Measurements from ENCODE around the gene PODXL2.

Gene PODXL2

GRCh38 chr3:127690106-127690505, 61.1 kb downstream of the PODXL2 start:
- no peak for TF ChIP-seq POLR2A (IDR thresholded peaks at IDR 0.05; ENCODE audit: extremely low read depth, insufficient read length)
- no peak for TF ChIP-seq MAX (IDR thresholded peaks at IDR 0.05; ENCODE audit: low read depth, low read length)
- no peak for TF ChIP-seq CTCF (IDR thresholded peaks at IDR 0.05; ENCODE audit: low read depth, low read length)
- no peak for TF ChIP-seq MYC (IDR thresholded peaks at IDR 0.05; ENCODE audit: low read depth, low read length)
- no peak for DNase-seq (ENCODE audit: low read depth)
- H3K4me3 ChIP-seq (ENCODE audit: low read depth, low read length) = no peak overlapping the region

DNA sequence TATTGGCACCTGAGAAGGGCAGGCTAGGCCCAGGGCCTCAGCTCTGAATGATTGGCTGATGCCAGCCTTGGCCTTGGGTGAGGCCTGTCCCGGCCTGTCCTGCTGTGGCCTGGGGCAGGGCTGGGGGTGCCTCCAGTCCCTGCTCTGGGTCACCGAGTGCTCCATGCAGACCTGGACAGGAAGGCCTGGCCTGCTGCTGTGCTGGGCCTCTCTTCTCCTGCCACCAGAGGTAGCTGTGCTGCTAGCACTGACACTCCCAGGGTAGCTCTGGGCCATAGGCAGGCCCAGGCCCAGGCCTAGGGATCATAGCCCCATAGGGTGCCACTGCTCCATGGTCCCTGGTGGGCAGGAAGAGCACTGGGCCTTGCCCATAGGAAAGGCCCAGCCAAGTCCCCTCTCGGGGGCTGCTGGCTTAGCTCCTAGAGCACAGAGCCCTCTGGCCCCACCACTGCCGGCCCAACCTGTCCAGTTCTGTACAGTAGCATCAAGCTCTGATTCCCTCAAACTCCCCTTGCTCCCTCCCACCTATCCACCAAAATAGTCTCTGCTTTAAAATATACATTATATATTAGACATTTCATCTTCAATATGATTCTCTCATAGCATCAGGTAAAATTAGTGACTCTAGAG, 62.0 kb downstream of the PODXL2 start:
- peak; percentile 47 for DNase-seq (ENCODE audit: low read depth)
- H3K4me3 ChIP-seq (ENCODE audit: low read depth, low read length) = no peak overlapping the region
- no peak for TF ChIP-seq MAX (IDR thresholded peaks at IDR 0.05; ENCODE audit: low read depth, low read length)
- peak; percentile 47 for TF ChIP-seq CTCF (IDR thresholded peaks at IDR 0.05; ENCODE audit: low read depth, low read length)

DNA sequence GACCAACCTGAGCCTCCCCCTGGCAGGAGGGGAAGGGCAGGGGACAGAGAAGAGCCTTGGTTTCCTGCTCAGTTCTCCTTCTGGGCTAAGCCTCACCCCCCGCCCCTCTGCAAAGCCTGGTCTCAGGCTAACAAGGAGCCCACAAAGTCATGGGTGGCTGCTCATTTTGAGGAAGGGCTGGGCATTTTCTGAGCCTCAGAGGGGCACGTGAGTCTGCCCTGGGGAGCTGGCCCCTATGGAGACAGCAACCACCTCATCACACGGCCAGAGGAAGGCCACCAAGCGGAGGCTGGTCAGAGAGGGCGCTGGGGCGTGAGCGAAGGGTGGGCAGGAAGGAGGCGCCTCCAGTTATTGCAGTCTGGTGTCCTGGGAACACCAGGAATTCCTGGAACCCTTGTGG, 62.5 kb downstream of the PODXL2 start:
- DNase-seq (ENCODE audit: low read depth) = no peak
- TF ChIP-seq POLR2A (IDR thresholded peaks at IDR 0.05; ENCODE audit: extremely low read depth, insufficient read length) = no peak
- TF ChIP-seq CTCF (IDR thresholded peaks at IDR 0.05; ENCODE audit: low read depth, low read length) = no peak
- TF ChIP-seq MYC (IDR thresholded peaks at IDR 0.05; ENCODE audit: low read depth, low read length) = no peak
- no peak for TF ChIP-seq MAX (IDR thresholded peaks at IDR 0.05; ENCODE audit: low read depth, low read length)
- H3K4me3 ChIP-seq (ENCODE audit: low read depth, low read length) = no peak overlapping the region

- TF ChIP-seq MYC (IDR thresholded peaks at IDR 0.05; ENCODE audit: low read depth, low read length) (no peak), POLR2A (IDR thresholded peaks at IDR 0.05; ENCODE audit: extremely low read depth, insufficient read length) (no peak), MAX (IDR thresholded peaks at IDR 0.05; ENCODE audit: low read depth, low read length) (no peak), CTCF (IDR thresholded peaks at IDR 0.05; ENCODE audit: low read depth, low read length) (no peak)
- DNase-seq (ENCODE audit: low read depth) = no peak
- H3K4me3 ChIP-seq (ENCODE audit: low read depth, low read length) = no peak overlapping the region
These were observed 63.0 kb downstream of the PODXL2 start for GRCh38 chr3:127691974-127692373.

DNA sequence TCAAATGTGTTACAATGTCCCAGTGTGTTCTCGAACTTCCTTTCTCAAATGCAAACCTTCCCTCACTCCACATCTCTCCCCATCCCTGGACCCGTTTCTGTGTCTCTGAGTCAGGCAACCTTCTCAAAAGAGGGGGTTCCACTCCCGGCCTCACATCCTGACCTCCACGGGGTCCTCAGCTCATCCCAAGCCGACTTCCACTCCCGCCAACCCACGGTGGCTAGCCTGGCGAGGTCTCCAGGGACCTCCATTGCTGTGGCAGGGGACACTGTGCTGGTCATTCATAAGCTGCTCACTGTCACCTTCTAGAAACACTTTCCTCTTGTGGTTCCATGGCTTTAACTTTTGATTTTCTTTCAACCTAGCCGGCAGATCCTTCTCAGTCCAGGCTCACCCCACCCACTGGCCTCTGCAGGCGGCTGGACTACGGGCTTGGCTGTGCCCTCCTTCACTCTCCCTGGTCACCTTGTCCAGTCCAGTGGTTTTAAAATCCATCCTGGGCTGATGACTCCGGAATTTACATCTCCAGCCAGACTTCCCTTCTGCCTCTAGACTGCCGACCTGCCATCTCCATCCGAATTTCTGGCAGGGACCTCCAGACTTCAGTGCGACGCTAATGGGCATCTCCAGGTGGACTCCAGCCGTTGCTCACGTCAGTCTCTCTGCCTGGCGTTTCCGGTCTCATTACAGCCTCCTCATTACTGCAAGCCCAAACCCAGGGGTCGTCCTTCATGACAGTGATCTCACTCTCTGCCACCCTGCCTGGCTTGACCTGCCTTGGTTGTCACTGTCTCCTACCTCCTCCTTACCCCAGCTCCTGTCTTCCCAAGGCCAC, 63.7 kb downstream of the PODXL2 start:
- TF ChIP-seq MYC (IDR thresholded peaks at IDR 0.05; ENCODE audit: low read depth, low read length) (no peak), MAX (IDR thresholded peaks at IDR 0.05; ENCODE audit: low read depth, low read length) (no peak), POLR2A (IDR thresholded peaks at IDR 0.05; ENCODE audit: extremely low read depth, insufficient read length) (no peak), CTCF (IDR thresholded peaks at IDR 0.05; ENCODE audit: low read depth, low read length) (no peak)
- no peak for DNase-seq (ENCODE audit: low read depth)
- no peak overlapping the region for H3K4me3 ChIP-seq (ENCODE audit: low read depth, low read length)
